Adrenal gland (tissue), 5 donors: ENCODE measurements around the gene HMGB4.

Source experiments
- CTCF ChIP-seq, 6 experiments: fragments of 450-650 bp in 4 of 6; fragments of 200-600 bp in 2 of 6; sonication (generic) in 1 of 6; IDR thresholded peaks; 1 replicate in 5 of 6; 2 replicates in 1 of 6; pipeline versions ENCODE4 v1.5.1 to v1.8.0; 2016 to 2021; ENCODE audit warnings: antibody characterized with exemption in 6 of 6, mild to moderate bottlenecking in 2 of 6, moderate library complexity in 1 of 6
- POLR2A ChIP-seq, 2 donors: fragments of 450-650 bp; IDR thresholded peaks; one replicate each; pipeline ENCODE4 v1.6.1; 2017; ENCODE audit warnings: antibody characterized with exemption in 2 of 2, mild to moderate bottlenecking in 2 of 2, moderate library complexity in 1 of 2
- donor health status: DM: no; HTN: no; CAD: no.

- no peak for TF ChIP-seq CTCF (IDR thresholded peaks at IDR 0.05)
- TF ChIP-seq POLR2A (IDR thresholded peaks at IDR 0.05), result no peak
Observed at GRCh38 chr1:33853431-33853830, 10.4 kb upstream of the HMGB4 start.
